Measurements from ENCODE around the gene TCF7L1.
"Not testable (repeated sequence)": the region's sequence is repeated elsewhere in the genome, so short reads cannot be mapped to it uniquely, and the experiment has no call there.

TCF7L1 gene

DNA sequence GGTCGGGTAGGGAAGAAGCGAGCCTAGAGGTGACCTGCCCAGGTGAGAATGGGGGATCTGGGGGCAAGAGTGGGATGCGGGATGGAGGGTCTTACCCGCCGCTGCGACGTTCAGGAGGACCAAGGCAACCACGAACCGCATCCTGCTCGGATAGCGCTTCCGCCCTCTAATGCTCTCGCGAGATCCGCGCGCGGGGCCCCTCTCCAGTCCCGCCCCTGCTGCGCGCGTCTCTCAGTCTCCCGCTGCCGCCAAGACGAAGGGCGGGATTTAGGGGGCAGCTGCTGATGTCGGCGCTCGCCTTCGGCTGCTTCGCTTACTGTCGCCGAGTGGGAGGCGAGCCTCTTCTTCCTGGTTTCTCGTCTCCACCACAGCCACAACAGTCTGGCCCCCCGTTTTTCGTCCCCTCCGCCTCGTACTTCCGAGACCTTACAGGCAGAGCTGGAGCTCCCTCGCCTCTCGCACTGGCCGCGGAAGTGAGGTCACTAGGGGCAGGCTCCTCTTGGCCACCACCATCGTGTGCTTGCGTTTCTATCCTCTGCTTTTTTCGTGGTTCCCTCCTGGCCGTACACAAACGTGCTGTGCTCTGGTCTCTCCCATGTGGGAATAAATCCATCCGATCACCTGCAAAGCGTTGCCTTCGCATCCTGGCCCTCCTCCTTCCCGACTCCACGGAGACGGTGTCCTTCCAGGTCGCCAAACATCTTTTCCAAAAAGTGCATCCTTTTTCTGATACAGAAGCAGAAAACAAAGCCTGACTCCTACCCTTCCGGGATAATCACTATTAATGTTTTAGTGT lies 194.8 kb downstream of the TCF7L1 start, which contains the start of gene TGOLN2:
TSS of gene TGOLN2 (minus strand) at position 168 of the 796 bp plus-strand sequence. CDS start at position 141, 27 bp downstream.
- peak; percentile 93 to 94 for DNase-seq

DNA sequence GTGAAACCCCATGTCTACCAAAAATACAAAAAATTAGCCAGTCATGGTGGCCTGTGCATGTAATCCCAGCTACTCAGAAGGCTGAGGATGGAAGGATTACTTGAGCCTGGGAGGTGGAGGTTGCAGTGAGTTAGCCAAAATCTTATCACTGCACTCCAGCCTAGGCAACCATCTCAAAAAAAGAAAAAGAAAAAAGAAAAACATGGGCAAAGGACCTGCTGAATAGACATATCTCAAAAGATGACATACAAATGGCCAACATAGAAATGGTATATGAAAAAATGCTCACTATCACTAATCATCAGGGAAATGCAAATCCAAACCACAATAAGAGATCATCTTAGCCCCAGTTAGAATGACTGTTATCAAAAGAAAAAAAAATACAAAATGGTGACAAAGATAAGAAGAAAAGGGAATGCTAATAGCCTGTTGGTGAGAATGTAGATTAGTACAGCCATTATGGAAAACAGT lies 196.0 kb downstream of the TCF7L1 start:
- no peak for DNase-seq

GRCh38 chr2:85329701-85330100 lies 196.5 kb downstream of the TCF7L1 start:
- not testable (repeated sequence) for DNase-seq

GRCh38 chr2:85330839-85331636 lies 197.8 kb downstream of the TCF7L1 start:
- DNase-seq, result no peak

- not testable (repeated sequence) for DNase-seq
These were observed 200.7 kb downstream of the TCF7L1 start for GRCh38 chr2:85333877-85334276.

GRCh38 chr2:85334928-85335327 lies 201.7 kb downstream of the TCF7L1 start:
- DNase-seq, result no peak

DNA sequence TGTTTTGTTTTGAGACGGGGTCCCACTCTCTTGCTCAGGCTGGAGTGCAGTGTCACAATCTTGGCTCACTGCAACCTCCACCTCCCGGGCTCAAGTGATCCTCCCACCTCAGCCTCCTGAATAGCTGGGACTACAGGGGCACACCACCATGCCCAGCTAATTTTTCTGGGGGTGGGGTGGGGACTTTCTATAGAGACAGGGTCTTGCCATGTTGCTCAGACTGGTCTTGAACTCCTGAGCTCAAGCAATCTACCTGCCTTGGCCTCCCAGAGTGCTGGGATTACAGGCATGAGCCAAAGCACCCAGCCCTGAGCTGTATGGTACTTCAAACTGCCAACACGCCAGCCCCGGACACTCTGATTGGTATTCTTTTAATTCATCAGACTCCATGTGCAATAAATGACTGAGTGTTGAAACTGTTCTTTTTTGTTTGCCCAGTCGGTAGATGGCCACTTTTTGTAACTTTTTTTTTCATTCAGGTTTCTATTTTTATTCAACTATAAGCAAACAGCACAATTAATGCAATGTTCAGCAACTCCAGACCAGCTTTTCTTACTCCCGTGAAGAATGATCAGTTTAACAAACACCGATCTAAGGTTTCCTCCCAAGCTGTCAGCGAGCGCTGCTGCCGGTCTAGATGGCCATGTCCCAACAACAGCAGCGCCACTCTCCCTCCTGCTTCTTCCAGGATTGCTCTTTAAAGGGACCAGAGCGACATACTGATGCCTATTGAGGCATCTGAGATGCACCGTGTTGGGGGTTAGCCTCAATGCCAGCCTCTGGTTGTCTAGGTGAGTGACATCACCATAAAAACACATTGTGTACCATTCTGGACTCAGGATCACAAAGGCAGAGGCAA lies 207.1 kb downstream of the TCF7L1 start:
- DNase-seq, result no peak

DNA sequence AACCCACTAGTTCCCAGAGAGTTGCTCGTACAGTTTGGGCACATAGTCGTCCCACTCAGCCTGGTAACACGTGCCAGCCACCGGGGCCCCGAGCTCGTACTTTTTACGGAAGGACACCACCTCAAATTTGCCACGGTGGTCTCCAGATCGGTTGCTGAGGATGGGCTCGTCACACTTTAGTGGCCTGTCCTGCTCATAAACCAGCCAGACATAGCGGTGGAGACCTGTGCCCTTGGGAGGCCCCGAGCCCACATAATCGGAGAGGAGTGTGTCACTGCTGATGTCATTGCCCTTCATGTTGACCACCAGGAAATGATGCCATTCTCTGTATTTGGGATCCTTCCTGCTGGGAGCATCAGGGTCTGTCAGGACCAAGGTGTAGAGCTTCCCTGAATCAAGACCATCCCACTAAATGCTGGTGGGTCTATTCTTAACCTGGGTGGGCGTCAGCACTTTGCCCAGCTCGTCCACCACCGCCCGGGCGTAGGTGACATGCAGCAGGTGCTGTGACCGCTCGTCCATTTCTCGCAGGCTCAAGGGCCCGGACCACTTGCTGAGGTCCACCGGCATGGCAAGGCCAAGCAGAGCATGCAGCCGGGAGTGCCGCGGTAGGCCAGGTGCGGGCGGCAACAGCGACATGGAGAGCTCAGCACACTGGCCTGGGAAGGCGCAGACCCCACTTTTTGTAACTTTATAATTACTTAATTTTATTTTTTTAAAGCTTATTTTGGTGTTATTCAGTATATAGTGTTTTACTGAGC lies 208.3 kb downstream of the TCF7L1 start:
- DNase-seq, result no peak

DNA sequence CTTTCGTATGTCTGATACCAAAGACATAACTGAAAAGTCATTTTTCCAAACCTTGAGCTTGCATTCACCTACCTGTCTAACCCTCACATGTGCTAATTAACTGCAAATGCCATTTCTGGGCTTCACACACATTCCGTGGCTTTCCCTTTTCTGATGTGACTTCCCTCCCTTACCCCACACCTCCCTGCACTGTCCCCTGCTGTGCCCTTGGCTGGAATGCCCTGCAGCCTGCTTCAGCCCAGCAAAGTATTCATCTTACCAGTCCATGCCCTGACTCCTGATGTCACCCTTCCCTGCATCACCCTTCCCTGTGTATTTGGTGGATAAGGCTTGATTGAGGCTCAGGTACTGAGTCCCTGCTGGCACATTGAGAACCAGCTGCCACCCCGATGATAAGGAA lies 209.0 kb downstream of the TCF7L1 start:
- DNase-seq, result no peak

DNA sequence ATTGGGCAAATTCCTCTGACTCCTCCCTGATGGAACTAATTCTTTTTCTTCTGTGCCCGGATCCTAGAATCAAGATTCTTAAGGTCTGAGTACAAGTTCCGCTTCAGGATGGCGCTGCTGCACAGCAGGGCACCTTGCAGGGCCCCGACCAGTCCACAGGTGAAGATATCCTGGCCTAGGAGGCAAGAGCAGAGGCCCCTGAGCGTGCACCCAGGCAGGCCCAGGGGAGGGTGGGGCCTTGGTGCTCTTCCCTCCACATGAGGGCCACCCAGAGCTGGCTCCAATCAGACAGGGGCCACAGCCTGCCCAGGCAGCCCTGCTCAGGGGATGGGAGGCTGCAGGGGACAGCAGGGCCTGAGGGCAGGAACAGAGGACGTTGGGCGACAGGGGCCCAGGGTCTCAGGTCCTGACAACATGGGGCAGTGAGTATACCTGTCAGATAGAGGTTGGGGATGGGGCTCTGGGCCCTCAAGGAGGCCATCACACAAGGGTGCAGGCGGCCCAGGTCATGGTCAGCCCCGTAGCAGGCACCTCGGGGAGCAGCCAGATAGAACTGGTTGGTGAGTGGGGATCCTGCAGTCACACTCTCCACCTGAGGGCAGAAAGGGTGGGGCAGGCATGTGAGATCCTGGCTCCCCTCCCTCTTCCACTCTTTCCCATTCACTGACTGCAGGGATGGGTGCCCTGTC lies 210.2 kb downstream of the TCF7L1 start:
- not testable (repeated sequence) for DNase-seq

- DNase-seq, result no peak
These were observed 211.3 kb downstream of the TCF7L1 start for GRCh38 chr2:85344356-85344954.

DNA sequence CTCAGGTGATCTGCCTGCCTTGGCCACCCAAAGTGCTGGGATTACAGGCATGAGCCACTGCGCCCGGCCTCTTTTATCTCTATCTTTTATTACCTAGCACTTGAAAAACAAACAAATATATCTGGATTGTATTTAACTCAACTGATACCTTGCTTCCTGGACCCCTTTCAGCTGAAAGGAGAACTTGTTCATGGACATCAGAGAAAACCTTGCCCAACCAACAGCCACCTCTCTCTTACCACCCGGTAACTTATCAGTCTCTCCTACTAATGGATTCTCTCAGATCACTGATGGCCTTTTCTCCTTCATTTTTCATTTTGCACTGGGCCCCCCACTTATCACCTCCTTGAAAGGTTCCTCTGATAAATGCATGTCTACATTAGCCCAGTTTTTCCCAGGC lies 214.4 kb downstream of the TCF7L1 start:
- DNase-seq, result no peak

GRCh38 chr2:85353876-85354285 lies 220.7 kb downstream of the TCF7L1 start:
- DNase-seq, result no peak

- DNase-seq, result peak; percentile 98 to 99
These were observed 221.3 kb downstream of the TCF7L1 start, which contains the start of the genes ELMOD3 and RETSAT for GRCh38 chr2:85354286-85355072. TSS of gene ELMOD3 (plus strand) at chr2:85354769. CDS start at chr2:85357199, 2,430 bp downstream. TSS of gene RETSAT (minus strand) at chr2:85354528. CDS start at chr2:85354507, 21 bp downstream.

DNA sequence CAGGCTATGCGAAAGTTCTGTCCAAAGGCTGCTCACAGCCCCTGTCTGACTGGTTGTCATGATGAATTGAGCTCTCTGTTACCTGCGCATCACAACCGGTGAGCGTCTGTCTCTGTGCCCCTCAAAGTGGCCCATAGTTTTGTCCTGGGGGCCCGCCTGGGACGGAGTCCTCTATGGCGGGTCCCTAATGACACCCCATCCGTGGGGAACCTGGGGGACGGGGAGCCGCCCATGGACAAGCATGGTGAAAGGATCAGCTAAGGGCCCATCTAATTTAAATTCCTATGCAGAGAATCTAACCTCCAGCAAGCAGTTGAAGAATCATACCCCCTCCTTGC lies 221.8 kb downstream of the TCF7L1 start:
- no peak for DNase-seq

DNA sequence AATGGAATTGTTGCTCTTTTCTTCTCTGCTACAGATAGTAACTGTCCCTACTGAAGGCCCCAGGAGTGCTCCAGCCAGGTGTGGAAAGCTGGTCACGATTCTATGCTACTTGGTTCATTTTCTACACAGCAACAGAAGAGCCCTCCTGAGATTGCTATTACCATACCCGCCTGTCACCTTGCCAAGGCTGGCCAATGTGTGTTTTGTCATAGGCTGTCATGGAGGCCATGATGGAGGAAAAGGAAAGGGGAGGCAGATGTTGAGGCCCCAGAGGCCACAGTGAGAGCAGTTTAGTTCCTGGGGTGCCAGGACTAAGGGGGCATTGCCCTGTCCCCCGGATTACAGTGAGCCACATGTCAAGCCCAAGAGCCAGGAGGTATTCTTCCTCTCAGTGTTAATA lies 222.3 kb downstream of the TCF7L1 start:
- no peak for DNase-seq

DNA sequence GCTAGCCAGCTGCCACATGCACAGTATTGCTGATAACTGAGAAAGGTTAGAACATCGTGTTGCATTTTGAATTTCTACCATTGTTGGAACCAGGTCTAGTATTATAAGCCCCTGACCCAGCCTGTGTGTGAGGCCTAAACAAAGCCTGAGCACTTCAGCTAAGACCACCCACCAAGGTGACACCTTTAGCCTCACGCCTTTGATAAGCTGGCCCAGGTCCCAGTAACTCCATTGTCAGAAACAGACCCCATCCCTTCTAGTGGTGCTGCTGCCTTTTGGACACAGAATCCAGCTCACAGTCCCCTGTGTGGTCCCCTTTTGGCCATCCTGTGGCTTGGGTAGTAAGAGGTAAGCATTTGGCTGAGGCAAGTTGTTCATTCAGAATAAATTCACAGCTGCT lies 223.0 kb downstream of the TCF7L1 start:
- no peak for DNase-seq

DNA sequence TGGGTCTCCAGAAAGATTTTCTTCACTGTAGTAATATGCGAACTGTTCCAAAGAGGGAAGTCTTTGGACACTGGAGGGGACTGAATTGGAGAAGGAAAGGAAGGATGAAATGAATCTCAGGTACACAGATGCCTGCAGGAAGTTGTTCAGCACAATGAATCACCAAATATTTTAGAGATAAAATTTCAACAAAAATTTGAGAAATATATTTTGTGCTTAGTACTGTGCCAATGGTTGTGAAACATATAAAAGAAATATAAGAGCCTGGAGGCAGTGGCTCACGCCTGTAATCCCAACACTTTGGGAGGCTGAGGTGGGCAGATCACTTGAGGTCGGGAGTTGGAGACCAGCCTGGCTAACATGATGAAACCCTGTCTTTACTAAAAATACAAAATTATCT lies 224.5 kb downstream of the TCF7L1 start:
- DNase-seq, result no peak
